Right lung (tissue), 5 donors: ENCODE results near the gene HECTD1. TPM values are rescaled to one million over a fixed set of nuclear protein-coding genes. Genes with fewer than 3 reads are reported as not detected.

Experiments used
- DNase-seq, 2 donors: peaks; one replicate each; pipeline ENCODE4 v3.0.0-alpha.2; 2013
- polyA plus RNA-seq, 5 donors: library from polyadenylated mRNA; unstranded; fragments of 120-200 nt; gene quantifications; one replicate each; pipeline versions ENCODE4 v1.2.1 to v1.2.3, GENCODE V29; 2013; ENCODE audit warnings: inconsistent platforms in 1 of 5, low replicate concordance in 1 of 5; ENCODE audit not compliant: insufficient read length in 5 of 5, insufficient read depth in 1 of 5

The HECTD1 gene
- polyA plus RNA-seq, 5 donors, result 144 to 214 (median 192) TPM

GRCh38 chr14:31162910-31163649, 44.5 kb downstream of the HECTD1 start:
- no peak for DNase-seq

DNA sequence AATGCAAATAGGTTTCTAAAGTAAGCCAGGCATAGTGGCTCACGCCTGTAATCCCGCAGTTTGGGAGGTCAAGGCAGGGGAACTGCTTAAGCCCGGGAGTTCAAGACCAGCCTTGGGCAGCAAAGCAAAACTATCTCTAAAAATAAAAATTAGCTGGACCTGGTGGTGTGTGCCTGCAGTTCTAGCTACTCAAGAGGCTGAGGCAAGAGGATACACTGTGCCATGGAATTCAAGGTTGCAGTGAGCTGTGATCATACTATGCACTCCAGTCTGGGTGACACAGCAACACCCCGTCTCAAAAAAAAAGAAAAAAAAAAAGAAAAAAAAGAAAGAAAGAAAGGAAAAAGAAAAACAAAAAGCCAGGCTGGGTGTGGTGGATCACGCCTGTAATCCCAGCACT, 46.3 kb downstream of the HECTD1 start:
- no peak for DNase-seq

DNA sequence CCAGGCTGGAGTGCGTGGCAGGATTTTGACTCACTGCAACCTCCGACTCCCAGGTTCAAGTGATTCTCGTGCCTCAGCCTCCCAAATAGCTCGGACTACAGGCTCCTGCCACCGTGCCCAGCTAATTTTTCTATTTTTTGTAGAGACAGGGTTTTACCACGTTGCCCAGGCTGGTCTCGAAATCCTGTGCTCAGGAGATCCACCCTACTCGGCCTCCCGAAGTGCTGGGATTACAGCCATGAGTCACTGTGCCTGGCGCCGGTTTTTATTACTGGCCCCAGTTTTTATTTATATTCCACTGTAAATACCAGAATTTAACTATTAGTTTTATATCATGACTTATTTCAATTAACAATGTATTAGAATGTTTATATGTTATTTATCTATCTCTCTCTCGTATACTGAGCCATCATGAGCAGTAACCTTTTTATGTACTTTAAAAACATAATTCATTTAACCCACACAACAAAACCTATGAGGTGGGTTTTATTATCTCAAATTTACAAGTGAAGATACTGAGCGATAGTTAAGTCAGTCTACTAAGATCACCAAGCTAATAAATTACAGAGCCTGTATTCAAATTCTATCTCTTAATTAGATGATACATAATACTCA, 47.8 kb downstream of the HECTD1 start:
- DNase-seq, result no peak

DNA sequence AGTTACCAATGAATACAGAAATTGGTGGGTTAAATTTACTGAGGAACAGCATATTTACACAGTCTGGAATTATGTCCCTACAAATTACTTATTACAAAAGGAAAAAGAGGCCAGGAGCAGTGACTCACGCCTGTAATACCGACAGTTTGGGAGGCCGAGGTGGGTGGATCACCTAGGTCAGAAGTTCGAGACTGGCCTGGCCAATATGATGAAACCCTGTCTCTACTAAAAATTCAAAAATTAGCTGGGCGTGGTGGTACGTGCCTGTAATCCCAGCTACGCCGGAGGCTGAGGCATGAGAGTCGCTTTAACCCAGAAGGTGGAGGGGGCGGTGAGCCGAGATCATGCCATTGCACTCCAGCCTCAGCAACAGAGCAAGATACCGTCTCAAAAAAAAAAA, 52.6 kb downstream of the HECTD1 start:
- no peak for DNase-seq

DNA sequence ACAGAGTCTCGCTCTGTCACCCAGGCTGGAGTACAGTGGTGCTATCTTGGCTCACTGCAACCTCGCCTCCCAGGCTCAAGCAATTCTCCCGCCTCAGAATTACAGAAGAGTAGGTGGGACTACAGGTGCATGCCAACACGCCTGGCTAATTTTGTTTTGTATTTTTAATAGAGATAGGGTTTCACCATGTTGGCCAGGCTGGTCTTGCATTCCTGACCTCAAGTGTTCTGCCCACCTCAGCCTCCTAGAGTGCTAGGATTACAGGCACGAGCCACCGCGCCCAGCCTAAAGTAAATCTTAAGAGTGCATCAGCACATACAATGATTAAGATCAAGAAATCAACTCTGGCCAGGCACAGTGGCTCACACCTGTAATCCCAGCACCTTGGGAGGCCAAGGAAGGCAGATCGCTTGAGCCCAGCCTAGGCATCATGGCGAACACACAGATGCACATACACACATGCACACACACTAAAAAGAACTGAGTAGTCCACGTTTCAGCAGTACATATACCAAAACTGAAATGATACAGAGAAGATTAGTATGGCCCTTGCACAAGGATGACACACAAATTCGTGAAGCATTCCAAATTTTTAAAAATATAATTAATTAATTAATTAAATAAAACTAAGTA, 65.0 kb downstream of the HECTD1 start:
- no peak for DNase-seq

GRCh38 chr14:31139301-31139847, 68.2 kb downstream of the HECTD1 start:
- DNase-seq, result no peak

- no peak for DNase-seq
Observed at GRCh38 chr14:31138301-31138700, 69.3 kb downstream of the HECTD1 start.

DNA sequence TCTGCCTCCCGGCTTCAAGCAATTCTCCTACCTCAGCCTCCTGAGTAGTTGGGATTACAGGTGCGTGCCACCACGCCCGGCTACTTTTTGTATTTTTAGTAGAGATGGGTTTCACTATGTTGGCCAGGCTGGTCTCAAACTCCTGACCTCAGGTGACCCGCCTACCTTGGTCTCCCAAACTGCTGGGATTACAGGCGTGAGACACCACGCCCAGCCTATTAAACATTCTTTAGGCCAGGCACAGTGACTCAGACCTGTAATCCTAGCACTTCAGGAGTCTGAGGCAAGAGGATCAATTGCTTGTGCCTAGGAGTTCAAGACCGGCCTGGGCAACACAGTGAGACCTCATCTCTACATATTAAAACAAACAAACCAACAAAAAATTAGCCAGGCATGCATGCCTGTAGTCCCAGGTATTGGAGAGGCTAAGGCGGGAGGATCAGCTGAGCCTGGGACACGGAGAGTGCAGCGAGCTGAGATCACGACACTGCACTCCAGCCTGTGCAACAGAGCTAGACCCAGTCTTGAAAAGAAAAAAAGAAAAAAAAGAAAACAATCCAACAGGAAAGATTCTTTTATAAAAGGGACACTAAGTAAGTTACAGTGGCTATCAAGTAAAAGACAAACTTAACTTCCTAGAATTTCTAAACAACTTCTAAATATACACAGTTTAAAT, 70.2 kb downstream of the HECTD1 start:
- no peak for DNase-seq

DNA sequence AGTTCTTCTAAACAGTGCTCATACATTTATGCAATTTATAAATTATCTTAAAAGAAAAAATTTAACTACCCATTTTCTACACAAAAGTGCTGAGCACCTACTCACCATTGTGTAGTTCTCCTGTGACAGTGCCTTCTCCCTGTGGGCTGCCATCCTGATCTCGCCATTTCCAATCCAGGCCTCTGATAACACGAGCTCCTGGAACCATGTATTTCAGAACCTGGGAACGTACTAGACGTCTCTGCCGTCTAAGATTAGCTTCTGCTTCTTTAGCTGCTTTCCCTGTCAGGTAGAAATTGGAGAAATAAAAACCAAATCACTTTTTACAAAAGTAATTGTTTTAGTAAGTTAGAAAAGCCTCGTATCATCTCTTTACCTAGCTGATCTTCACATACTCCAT, 74.5 kb downstream of the HECTD1 start:
- no peak for DNase-seq

- DNase-seq, result no peak
Observed at GRCh38 chr14:31128601-31129526, 78.7 kb downstream of the HECTD1 start.

GRCh38 chr14:31127690-31128089, 79.9 kb downstream of the HECTD1 start:
- DNase-seq, result no peak

- no peak for DNase-seq
Observed at GRCh38 chr14:31126680-31127079, 80.9 kb downstream of the HECTD1 start.

GRCh38 chr14:31125231-31125630, 82.4 kb downstream of the HECTD1 start:
- no peak for DNase-seq

DNA sequence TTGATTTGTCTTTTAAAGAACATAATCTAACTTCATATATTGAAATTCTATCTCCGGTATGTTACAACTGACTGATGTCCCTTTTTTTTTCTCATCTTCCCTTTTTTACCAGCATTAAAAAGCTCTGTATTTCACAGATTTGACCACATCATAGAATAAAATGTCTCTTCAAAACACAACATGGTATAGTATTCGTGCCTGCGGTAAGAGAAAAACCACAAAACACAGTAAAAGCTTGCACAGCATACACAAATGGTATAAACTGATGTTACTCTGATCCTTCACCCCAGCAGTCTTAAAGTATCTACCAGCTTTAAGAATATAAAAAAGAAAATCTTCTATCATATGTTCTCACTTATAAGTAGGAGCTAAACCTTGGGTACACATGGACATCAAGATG, 83.4 kb downstream of the HECTD1 start:
- DNase-seq, result no peak

DNA sequence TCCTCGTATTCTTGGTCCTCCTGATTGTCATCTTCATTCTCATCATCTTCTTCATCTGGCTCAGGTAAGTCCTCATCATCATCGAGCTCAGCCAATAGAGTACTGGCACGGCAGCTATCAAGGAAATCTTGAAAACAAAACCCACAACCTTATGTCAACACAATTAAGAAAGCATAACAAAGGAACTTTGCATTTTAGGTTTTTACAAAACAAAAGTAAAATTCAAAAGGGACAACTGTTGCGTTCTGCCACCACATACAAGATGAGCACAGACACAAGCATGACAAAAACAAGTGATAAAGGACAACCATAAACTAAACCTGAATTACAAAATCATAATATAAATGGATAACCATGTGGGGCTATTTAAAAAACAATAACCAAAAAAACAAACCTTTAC, 84.7 kb downstream of the HECTD1 start:
- no peak for DNase-seq

DNA sequence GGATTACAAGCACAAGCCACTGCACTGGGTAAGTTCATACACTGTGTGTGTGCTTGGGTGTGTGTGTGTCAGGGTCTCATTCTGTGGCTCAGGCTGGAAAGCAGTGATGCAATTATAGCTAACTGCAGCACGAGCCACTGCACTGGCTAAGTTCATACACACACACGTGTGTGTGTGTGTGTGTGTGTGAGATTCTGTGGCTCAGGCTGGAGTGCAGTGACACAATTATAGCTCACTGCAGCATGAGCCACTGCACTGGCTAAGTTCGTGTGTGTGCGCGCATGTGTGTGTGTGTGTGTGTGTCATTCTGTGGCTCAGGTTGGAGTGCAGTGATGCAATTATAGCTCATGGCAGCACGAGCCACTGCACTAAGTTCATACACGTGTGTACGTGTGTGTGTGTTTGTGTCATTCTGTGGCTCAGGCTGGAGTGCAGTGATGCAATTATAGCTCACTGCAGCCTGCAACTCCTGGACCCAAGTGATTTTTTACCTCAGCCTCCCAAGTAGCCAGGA, 85.4 kb downstream of the HECTD1 start:
- DNase-seq, result no peak

DNA sequence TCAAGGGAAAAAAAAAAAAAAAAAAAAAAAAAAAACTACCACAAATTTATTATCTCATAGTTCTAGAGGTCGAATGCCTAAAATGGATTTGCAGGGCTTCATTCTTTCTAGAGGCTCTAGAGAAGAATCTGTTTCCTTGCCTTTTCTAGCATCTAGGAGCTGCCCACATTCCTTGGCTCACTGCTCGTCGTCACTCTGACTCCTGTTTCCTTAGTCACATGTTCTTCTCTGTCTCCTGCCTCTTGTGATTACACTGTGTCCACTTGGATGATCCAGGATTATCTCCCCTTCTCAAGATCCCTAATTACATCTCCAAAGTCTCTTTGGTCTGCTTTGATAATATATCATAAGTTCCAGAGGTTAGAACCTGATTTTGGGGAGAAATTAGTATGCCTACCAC, 88.7 kb downstream of the HECTD1 start:
- no peak for DNase-seq

DNA sequence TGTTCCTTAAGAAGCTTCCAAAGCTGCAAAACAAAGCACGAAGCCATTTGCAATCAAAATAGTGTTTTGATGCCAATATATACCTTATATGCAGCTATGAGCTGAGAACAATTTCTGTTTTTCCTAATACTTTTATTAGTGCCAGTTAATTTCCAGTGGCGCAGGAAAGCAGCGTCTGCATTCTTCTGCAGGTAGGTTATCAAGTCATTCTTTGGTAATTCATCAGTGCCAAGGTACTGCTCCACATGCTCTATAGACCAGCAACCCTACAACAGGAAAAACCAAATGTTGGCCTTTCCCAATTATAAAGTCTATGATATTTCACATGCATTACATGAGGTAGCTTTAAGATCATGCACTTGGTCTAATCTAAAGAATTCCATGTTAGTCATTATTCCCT, 93.8 kb downstream of the HECTD1 start:
- no peak for DNase-seq

DNA sequence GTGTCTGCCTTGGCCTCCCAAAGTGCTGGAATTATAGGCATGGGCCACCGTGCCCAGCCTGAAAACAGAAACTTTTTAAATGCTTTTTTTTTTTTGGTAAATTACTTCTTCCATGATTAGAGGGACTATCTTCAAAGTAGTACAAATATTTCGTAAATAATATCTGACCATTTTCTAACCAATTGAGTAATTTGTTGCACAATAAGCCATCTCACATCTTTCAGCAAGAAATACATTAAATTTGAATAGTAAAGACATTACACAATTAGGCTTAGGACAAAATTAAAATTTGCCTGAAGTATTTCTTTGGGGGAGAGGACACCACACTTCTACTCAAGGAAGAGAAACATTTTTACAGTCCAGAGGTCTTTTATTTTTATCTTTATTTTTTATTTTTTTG, 96.7 kb downstream of the HECTD1 start:
- DNase-seq, result no peak

DNA sequence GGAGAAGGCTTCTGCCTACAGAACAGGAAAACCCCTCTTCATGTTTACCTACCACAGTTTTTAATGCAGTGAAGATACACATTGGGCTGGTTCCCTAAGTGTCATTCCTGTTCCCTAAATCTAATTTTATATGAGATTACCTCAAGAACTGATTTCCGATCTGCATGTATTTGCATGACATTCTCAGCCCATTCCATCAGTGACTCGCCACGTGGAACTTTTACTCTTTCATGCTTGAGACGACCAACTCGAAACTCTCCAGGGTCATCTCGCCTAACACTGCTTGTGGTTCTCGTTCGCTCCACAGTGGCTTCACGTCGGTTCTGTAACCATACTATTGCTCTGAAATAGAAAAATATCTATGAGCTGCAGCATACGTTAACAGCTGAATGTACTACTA, 98.3 kb downstream of the HECTD1 start:
- no peak for DNase-seq

DNA sequence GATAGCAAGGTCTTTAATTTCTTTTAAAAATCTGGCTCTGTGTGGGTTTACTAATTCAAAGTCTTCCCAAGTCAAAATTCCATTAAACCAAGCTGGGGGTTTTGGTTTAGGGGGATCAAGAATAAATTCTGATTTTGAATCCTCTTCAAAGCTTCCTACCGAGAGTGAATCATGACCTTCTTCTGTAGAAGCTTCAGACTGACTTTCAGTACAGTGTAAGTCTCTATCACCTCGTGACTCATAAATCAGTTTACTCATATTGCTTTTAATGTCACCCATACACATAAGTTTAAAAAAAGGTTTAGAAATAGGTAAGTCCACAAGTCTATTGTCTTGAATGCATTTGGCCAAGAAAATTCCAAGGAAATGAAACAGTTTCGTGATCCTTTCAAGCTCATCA, 100.8 kb downstream of the HECTD1 start:
- DNase-seq, result no peak
